ENCODE data around the gene MRPL23. TPM values are rescaled to one million over a fixed set of nuclear protein-coding genes. Genes with fewer than 3 reads are reported as not detected.

MRPL23 gene
- total RNA-seq: 30.0 TPM

GRCh38 chr11:1946812-1947484 lies at the start of gene MRPL23:
TSS of gene MRPL23 (plus strand) at chr11:1947332. CDS start at chr11:1947363, 31 bp downstream.

GRCh38 chr11:1919391-1920127 lies 27.6 kb upstream of the MRPL23 start, which contains the start of gene TNNT3:
TSS of gene TNNT3 (plus strand) at chr11:1919703. CDS start at chr11:1922875, 3,172 bp downstream.

DNA sequence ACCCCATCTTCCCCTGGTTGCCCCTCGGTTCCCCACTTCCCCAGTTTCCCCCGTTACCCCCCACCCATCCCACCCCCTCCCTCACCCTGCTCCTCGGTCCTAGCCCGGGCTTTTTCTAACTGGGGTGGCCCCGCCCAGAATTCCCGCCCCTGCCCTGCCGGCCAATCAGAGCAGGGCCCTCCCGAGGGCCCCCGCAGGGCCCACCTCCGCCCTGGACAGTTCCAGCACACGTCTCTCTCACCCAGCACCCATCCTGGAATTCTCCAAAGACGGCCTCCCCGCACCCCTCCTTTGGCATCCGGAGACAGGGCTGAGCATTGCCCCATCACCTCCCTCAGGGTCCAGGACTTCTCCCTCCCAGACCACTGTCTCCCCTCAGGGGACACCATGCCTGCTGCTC lies 50.6 kb downstream of the MRPL23 start, which contains the start of gene H19:
Gene H19, minus strand, starts transcription at position 88 of the 400 bp plus-strand sequence.

Small RNAs within 50 kb of the gene (small RNA-seq; reads per million reads assigned to genes)
- gene RF01972: not detected
- gene RF01973: not detected

Other genes with a start within 250 kb of the MRPL23 start
- 2.8 TPM for gene IFITM10, start 196.7 kb upstream of the MRPL23 start, total RNA-seq
- 55.8 TPM for gene CTSD, start 183.4 kb upstream of the MRPL23 start, total RNA-seq
- not detected for gene SYT8, start 112.3 kb upstream of the MRPL23 start, total RNA-seq
- not detected for gene TNNI2, start 108.4 kb upstream of the MRPL23 start, total RNA-seq
- gene LSP1, start 94.2 kb upstream of the MRPL23 start, total RNA-seq: 1.2 TPM
- gene PRR33, start 55.4 kb upstream of the MRPL23 start, total RNA-seq: not detected
- not detected for gene TNNT3, start 27.6 kb upstream of the MRPL23 start, total RNA-seq
- 9.5 TPM for gene H19, start 50.5 kb downstream of the MRPL23 start, total RNA-seq
- 15.7 TPM for gene IGF2, start 192.1 kb downstream of the MRPL23 start, total RNA-seq
- not detected for gene INS, start 213.9 kb downstream of the MRPL23 start, total RNA-seq
- 8.5 TPM for gene TH, start 224.5 kb downstream of the MRPL23 start, total RNA-seq

Data from diencephalon (tissue), 1 donor.